HG03159 (cell line): Measurements from ENCODE around the gene CDC37L1.

Experiments
- ATAC-seq: cut with Tn5 transposase; IDR thresholded peaks from one replicate; pipeline ENCODE4 v1.9.1; 2021; ENCODE audit warnings: mild to moderate bottlenecking, moderate library complexity; ENCODE audit not compliant: unreplicated experiment

Gene CDC37L1

DNA sequence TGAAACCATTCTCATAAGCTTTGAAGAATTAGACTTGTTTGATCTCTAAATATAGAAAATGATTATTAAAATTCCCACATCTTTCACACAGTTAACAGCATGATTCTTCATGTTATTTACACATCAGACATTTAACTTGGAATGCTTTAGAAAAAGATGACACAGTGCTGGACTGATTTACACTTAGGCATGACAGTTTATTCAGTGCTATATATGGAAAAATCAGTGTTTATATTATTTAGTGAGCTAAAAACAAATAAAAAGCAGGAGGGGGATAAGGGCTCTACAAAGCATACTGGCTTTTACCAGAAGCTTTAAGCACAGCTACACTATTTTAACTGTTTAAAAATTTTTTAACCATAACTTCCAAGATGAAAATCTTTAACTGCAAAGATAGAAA, 30.0 kb downstream of the CDC37L1 start:
- ATAC-seq, result no peak

DNA sequence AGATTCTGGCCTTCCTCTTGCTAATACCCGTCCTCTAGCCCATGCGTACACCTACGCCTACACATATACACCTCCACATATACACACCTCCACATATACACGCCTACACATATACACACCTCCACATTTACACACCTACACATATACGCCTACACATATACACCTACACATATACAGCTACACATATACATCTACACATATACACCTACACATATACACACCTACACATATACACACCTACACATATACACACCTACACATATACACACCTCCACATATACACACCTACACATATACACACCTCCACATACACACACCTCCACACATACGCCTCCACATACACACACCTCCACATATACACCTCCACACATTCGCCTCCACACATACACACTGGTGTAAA, 34.5 kb downstream of the CDC37L1 start:
- ATAC-seq, result no peak

DNA sequence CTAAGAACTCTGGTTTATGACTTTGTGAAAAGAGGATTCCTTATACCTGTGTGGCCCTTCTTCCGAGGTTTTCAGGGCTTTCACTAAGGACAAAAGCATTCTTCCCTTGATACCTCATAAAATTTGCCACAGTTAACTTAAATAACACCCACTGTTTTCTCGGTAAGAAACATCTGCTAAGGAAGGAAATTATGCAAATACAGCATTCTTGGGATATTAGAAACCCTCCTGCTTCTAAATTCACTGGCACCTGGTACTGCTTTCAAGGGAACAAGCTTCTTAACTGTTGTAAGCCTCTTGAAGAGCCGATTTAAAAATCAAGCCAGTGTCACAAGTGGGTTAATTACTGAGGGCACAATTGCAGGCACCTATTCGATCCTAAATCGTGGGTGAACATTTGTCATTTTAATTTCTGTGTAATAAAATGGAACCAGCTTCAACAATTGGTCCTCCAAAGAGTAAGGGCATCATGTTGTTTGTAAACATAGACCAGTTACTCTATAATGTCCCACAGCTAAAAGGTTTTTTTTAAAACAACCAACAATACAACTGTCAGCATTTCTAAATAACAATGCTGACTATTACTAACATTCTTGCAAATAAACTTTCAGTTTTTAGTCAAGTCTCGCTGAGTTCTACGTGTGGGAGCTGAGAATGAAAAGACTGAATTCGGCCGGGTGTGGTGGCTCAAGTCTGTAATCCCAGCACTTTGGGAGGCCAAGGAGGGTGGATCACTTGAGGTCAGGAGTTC, 35.1 kb downstream of the CDC37L1 start:
- ATAC-seq, result no peak

DNA sequence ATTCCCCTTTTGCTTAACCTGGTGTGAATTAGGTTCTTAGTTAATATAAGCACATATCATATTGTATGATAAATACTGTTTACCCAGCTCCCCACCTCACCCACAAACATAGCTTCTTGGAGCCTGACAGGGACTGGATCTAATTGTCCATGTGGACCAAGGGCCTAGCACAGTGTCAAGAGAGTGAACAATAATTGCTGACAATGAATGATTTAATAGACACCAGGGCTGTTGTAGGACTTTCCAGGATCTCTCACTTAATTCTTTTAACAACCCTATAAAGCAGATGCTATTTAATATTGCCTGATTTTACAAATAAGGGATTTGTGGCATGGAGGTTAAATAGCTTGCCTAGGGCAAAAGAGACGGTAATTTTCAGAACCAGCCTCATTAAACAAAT, 36.8 kb downstream of the CDC37L1 start:
- no peak for ATAC-seq

DNA sequence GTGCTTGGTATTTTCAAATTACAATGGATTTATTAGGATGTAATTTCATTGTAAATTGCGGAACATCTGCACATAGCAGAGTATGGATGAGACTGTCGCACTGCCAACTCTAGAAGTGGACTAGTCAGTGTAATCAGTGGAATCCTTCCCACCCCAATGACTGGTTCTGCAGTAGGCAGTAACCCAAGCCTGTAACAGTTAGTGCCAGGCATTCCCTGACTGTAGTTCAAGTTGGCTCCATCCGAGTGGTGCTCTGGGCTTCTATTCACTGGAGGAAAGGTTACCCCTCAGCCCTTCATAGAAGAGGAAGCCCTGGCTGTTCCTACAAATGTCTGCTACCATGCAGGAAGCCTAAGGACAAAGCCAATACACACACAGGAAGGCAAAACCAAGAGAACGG, 38.4 kb downstream of the CDC37L1 start:
- no peak for ATAC-seq

DNA sequence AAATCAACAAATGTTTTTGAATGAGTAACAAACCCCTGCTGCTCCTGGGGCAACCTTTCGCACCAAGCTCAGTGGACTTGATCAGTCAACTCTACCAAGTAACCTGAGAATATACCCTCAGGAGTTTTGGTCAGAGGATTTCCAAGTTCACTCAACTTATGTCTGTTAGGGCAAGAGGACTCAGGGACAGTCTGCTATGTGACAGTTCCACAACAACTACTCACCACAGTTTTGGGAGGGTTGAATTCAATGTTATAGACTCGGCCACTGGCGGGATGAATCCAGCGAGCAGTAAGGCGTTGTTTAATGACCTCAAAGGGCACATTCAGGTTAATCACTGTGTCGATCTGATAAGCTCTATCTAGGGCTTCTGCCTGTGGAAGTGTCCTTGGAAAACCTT, 39.5 kb downstream of the CDC37L1 start:
- ATAC-seq, result no peak

DNA sequence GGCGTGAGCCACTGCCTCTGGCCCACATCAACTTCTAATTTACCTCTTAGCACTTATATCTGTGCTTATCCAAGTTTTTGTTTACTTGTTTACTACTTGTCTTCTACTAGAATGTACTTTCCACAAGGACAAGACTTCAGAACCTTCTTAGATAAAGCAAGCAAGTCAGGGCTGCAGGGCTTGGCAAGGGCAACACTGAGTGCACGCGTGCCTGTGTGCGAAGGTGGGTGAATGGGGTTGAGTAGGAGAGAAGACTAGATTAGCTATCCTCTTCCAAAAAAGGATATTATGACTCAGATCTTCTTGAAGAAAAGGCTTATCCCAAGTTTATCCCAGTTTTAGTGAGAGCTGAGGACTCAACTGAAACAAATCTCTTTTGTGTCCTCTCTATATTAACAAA, 42.4 kb downstream of the CDC37L1 start:
- no peak for ATAC-seq

DNA sequence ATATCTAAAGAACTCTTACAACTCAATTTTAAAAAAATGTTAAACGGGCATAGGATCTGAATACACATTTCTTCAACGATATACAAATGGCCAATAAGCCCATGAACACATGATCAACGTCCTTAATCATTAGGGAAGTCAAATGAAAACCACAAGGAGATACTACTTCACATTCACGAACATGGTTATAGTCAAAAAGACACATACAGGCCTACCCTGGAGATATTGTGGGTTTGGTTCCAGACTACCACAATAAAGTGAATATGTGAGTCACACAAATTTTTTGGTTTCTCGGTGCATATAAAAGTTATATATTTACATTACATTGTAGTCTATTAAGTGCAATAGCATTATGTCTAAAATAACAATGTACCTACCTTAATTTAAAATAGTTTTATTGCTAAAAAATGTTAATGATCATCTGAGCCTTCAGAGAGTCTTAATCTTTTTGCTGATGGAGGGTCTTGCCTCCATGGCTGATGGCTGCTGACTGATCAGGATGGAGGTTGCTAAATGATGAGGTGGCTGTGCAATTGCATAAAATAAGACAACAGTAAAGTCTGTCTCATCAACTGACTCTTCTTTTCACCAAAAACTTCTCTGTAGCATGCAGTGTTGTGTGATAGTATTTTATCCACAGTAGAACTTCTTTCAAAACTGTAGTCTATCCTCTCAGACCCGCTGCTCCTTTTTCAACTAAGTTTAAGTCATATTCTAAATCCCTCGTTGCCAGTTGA, 46.5 kb downstream of the CDC37L1 start:
- no peak for ATAC-seq

DNA sequence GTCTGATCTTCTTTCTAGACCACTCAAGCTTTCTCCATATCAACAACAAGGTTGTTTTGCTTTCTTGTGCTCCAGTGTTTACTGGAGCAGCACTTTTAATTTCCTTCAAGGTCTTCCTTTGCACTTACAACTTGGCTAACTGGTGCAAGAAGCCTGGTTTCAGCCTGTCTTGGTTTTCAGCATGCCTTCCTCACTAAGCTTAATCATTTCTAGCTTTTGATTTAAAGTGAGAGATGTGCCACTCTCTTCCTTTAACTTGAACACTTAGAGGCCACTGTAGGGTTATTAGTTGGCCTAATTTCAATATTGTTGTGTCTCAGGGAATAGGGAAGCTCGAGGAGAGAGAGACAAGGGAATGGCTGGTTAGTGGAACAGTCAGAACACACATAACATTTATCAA, 48.2 kb downstream of the CDC37L1 start:
- no peak for ATAC-seq

DNA sequence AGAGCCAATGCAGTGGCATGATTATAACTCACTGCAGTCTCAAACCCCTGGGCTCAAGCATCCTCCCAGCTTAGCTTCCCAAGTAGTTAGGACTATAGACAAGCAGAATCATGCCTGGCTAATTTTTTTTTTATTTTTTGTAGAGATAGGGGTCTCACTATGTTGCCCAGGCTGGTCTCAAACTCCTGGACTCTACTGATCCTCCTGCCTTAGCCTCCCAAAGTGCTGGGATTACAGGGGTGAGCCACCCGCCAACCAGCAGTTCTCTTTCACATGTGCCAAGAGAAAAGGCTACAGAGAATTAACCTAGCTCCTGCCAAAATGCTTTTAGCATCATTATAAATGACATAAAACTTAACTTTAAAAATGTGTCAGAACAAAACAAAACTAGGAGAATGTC, 53.5 kb downstream of the CDC37L1 start:
- ATAC-seq, result no peak

DNA sequence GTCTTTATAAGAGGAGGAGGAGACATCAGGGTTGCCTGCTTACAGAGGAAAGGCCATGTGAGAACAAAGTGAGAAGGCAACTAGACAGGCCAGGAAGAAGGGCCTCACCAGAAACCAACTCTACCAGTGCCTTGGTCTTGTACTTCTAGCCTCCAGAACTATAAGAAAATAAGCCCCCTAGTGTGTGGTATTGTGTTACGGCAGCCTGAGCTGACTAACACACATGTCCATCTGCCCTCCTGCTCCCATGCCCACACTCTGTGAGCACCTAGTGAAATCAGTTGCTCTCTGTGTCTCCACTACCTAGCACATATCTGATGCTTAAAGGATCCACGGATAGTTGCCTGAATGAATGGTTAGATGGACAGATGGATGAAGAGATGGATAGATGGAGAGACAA, 54.8 kb downstream of the CDC37L1 start:
- ATAC-seq, result no peak

DNA sequence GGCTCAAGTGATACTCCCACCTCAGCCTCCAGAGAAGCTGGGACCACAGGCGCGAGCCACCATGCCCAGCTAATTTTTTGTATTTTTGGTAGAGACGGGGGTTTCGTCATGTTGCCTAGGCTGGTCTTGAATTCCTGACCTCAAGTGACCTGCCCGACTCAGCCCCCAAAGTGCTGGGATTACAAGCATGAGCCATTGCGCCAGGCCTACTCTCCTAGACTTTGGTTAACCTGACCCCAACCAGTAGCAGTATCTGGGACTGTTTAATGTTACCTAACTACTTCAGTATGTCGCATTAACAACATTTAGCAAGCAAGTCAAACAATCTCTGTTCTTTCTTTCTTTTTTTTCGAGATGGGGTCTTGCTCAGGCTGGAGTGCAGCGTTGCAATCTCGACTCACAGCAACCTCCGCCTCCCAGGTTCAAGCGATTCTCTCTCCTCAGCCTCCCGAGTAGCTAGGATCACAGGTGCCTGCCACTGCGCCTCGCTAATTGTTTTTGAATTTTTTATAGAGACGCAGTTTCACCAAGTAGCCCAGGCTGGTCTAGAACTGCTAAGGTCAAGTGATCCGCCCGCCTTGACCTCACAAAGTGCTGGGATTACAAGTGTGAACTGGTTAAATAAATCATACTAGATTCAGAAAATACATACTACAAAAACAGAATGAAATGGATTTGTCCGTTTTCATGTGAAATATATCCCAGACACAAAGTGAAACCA, 59.7 kb downstream of the CDC37L1 start:
- ATAC-seq, result no peak

DNA sequence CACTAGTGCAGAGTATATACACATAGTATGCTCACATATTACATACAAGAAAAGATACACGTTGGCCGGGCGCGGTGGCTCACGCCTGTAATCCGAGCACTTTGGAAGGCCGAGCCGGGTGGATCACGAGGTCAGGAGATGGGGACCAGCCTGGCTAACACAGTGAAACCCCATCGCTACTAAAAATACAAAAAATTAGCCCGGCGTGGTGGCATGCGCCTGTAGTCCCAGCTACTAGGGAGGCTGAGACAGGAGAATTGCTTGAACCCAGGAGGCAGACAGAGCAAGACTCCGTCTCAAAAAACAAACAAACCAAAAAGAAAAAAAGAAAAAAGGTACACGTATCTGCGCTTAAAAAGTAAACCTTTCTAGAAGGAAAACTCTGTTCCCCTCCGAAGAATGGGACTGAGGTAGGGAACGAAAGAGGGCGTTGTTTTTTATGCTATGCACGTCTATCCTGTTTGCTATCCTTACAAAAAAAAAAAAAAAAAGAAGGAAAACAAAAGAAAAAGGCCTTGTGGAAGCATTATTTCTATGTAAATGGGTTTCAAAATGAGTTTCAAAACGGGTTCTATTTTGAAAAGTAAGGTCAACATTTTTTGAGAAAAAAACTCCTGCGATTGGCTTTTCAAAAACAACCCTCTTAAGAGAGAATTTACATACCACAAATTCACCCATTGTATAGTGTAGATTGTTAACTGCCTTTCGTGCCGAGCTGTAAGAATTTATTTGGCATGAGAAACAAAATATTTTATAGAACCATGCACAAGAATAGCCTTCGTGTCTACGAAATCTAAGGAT, 60.4 kb downstream of the CDC37L1 start:
- no peak for ATAC-seq

DNA sequence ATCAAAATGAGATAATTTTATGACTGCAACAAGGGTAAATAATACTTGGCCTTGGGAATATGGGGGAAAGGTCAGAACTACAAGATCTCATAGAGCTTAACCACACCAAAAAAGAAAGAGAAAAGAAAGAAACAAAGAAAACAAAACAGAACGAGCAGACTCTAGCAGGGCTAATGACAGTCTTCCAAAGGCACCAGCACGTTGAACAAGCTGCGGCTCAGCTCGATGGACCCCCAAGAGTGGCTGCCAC, 60.9 kb downstream of the CDC37L1 start:
- ATAC-seq, result no peak

DNA sequence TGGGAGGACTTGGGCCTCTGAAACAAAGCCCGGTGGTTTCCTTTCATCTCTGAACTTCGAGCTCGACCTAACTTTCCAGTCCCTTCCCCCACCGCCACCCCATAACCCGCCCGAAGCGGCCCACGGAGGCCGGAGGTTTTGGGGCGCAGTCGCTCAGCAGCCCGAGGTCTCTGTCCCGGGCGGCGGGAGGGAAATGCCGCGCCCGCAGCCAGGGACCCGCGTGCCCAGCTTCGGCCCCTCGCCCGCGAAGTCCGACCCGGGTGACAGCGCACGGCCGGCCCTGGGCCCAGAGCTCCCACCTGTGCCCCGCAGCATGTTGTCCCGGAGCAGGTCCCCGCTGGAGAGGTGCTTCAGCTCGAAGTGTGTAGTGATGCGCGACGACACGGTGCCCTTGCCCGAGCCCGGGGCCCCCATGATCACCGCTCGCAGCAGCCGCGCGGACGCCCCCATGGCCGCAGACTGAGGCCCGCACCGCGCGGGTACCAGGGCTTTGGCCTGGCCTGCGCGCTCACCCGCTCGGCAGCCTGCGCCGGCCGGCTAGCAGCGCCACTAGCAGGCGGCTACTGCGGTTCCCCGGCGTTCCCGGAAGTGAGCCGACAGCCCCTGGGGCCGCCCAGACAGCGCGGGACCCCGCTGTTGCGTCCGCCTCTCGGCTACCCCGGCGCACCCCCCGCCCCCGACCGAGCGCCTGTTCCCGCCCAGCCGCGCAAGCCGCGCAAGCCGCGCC, 61.4 kb downstream of the CDC37L1 start, which contains the start of gene AK3:
AK3 (minus strand) TSS at position 565 of the 727 bp plus-strand sequence; CDS start at position 450, 115 bp downstream.
- peak; percentile 88 for ATAC-seq

DNA sequence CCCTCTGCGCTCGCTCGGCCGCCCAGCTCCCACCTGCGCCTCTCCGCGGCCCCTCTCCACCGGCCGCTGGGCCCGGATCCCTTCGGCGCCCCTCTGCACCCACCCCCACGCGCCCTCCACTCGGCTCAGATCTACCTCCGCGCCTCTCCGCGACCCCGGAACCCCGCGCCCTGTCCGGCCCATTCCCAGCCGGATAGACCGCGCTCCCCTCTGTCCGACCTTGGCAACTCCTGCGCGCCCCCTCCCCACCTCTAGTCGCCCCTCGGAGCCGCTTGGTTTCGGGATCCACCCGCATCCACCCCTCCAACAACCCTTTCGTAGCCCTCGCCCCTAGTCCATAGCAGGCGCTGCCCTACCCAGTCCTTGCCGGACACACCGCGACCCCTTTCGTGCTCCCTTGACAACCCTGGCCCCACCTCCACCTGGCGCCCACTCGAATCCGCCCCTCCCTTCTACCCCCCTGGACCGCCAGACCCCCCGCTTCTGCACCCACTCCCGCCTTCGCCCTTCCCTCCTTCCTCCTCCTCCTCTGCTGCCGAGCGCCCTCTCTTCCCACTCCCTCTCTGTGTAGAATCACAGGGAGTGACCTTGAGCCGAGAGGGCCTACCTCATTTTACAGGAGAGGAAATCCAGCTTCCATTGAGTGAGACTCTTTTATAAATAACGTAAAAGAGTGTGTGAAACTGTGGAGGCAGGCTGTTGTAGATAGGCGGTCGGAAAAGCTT, 62.2 kb downstream of the CDC37L1 start:
- no peak for ATAC-seq

DNA sequence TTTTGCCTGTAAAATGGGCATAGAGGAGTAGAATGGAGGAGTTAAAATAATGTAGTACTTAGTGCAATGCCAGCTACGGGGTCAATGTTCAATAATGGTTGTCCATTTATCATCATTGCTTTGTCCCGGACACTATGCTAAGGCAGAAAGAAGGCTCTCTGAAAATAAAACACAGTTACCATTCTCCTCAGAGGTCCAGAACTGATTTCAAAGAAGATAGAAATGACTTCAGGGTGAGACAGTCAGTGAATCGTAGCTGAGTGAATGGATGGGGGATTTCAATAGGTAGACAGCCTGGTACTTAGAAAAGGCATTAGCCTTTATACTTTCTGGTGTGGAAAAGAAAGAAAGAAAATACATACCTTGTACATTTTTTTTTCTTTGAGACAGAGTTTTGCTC, 62.9 kb downstream of the CDC37L1 start:
- no peak for ATAC-seq

DNA sequence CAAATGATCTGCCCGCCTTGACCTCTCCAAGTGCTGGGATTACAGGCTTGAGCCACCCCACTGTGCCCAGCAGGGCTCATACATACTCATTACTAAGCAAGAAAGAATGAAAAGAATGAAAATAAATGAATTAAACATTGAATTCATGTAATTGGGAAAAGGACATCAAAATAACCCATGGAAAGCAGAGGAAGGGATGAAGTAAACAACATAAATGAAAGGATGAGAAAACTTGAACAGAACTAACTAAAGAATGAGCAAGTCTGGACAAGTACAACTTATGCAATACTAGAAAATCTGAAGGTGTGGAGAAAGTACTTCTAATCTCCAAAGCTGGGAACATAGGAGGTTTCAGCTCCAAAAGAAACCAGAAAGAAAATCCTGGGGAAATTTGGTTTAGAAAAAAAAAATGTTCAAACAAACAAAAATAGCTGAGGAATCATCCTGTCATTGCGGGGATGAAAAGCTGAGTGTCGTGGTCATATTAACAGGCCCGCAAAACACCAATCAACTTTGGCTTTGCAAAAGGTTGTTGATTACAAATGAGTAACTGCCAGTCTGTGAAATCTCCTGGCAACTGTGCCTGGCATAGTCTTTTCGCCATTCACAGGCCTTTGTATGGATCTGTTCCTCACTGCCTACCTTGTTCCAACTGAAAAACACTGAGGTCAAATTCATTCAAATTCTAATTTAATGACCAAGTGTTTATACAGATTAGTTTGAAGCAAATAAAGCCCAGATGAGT, 63.9 kb downstream of the CDC37L1 start:
- ATAC-seq, result no peak

DNA sequence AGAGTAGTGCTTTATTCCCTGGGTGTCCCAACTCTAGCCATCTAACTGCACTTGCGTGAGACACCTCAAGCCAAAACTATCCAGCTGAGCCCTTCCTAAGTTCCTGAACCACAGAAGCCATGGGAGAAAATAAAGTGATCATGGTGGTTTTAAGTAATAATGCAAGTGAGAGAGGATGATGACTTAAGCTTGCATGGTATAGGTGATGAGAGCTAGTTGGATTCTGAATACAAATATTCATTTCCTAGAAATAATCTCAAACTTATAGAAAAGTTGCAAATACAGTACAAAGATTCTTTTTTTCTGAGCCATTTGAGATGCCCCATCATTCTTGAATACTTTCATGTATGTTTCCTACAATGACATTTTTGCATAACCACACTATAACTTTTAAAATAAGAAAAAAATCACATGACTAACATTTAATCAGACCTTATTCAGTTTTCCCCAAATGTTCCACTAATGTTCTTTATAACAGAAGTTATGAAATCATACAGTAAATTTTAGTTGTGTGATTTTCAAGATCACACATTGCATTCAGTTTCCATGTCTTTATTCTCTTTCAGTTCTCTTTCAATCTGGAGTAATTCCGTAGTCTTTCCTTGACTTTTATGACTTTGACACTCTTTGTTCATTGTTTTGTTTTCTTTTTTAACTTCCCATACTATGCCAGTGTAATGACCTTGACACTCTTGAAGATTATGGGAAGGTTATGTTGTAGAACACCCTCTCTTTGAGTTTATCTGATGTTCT, 67.1 kb downstream of the CDC37L1 start:
- no peak for ATAC-seq
